K562 (cell line): Measurements from ENCODE around the gene CYFIP2. TPM values are rescaled to one million over a fixed set of nuclear protein-coding genes. Genes with fewer than 3 reads are reported as not detected.

ENCODE experiments used
- ATAC-seq: fragments of 200-7000 bp; cut with Tn5 transposase; 3 replicates; pipeline ENCODE4 v1.9.1; 2020; ENCODE audit warnings: moderate library complexity
- BruUV-seq: library from RNA; stranded (reverse); fragments of 400-500 nt; replicated peaks from 2 replicates; lab custom pipeline; 2021; lab: Mats Ljungman, UMichigan
- CTCF ChIA-PET: fragments of 300-600 bp; formaldehyde crosslinking; extraction: SDS; loops from one replicate; lab custom pipeline; 2021; ENCODE audit warnings: low intra/inter-chr PET ratio; lab: Yijun Ruan, JAX
- POLR2A ChIA-PET: fragments of 300-600, 350-650 bp; sonication (Branson Sonifier 250); formaldehyde crosslinking; extraction: SDS; loops from one replicate; lab custom pipeline; 2021; ENCODE audit warnings: antibody characterized with exemption, inconsistent platforms; lab: Yijun Ruan, JAX
- DNase-seq, 4 experiments: peaks; one replicate each; pipeline versions ENCODE4 v3.0.0 to v3.0.0-alpha.2; 2011 to 2018; ENCODE audit warnings: low spot score in 3 of 4, mixed read lengths in 3 of 4; ENCODE audit errors: extremely low read depth in 1 of 4
- FAIRE-seq: peaks from 2 replicates; lab custom pipeline; 2011; peaks lifted over from hg19 to GRCh38; lab: Jason Lieb, UNC
- H2AFZ ChIP-seq: 2 replicates; pipeline ENCODE4 v1.6.0; 2011; ENCODE audit warnings: low read depth, low read length, control low read depth, inconsistent platforms
- H3K27ac ChIP-seq: fragments of 200-600 bp; 3 replicates; pipeline ENCODE4 v1.8.0; 2011; ENCODE audit warnings: low read depth, mild to moderate bottlenecking, control low read depth, inconsistent platforms, low read length, moderate library complexity, mixed read lengths; ENCODE audit errors: extremely low read depth
- H3K27me3 ChIP-seq, 2 experiments: fragments of 300-600 bp in 1 of 2; 2 replicates in 1 of 2; 3 replicates in 1 of 2; pipeline versions ENCODE4 v1.6.0 to v1.8.0; 2011; ENCODE audit warnings: inconsistent platforms in 2 of 2, low read length in 2 of 2, mild to moderate bottlenecking in 1 of 2, mixed read lengths in 1 of 2, moderate library complexity in 1 of 2; ENCODE audit not compliant: control insufficient read depth in 2 of 2, insufficient read depth in 2 of 2
- H3K36me3 ChIP-seq: fragments of 300-600 bp; 3 replicates; pipeline ENCODE4 v1.8.0; 2011; ENCODE audit warnings: mild to moderate bottlenecking, low read length, inconsistent platforms; ENCODE audit not compliant: control insufficient read depth, insufficient read depth
- H3K4me1 ChIP-seq, 2 experiments: fragments of 200-600 bp in 1 of 2; replicated peaks in 1 of 2; 2 replicates in 1 of 2; 3 replicates in 1 of 2; pipeline versions ENCODE4 v1.5.1 to v1.8.0; 2011; ENCODE audit warnings: inconsistent platforms in 2 of 2, low read length in 2 of 2, mild to moderate bottlenecking in 1 of 2, mixed read lengths in 1 of 2, moderate library complexity in 1 of 2; ENCODE audit not compliant: control insufficient read depth in 2 of 2, insufficient read depth in 2 of 2
- H3K4me2 ChIP-seq: 2 replicates; pipeline ENCODE4 v1.6.1; 2011; ENCODE audit warnings: low read length, control low read depth, inconsistent platforms, mixed read lengths; ENCODE audit not compliant: insufficient read depth
- H3K4me3 ChIP-seq: fragments of 200-600 bp; sonication (generic), shearing (Covaris generic); 2 replicates; pipeline ENCODE4 v1.5.1; 2016; ENCODE audit warnings: control low read depth, inconsistent platforms
- H3K79me2 ChIP-seq: fragments of 200-600 bp; 3 replicates; pipeline ENCODE4 v1.8.0; 2011; ENCODE audit warnings: low read length, inconsistent platforms; ENCODE audit not compliant: control insufficient read depth, insufficient read depth
- H3K9ac ChIP-seq, 2 experiments: 2 replicates each; pipeline versions ENCODE4 v1.6.0 to v1.6.1; 2011; ENCODE audit warnings: low read depth in 2 of 2, low read length in 2 of 2, control low read depth in 1 of 2, inconsistent platforms in 1 of 2, mild to moderate bottlenecking in 1 of 2, mixed read lengths in 1 of 2; ENCODE audit not compliant: insufficient read depth in 1 of 2
- H3K9me1 ChIP-seq: one replicate; pipeline ENCODE4 v1.6.0; 2011; ENCODE audit warnings: inconsistent platforms, mild to moderate bottlenecking, low read length, moderate library complexity; ENCODE audit not compliant: control insufficient read depth, insufficient read depth
- H3K9me3 ChIP-seq: replicated peaks from 2 replicates; pipeline ENCODE4 v1.5.1; 2011; ENCODE audit warnings: low read depth, low read length, inconsistent platforms; ENCODE audit not compliant: control insufficient read depth, insufficient read depth
- H4K20me1 ChIP-seq: replicated peaks from 2 replicates; pipeline ENCODE4 v1.6.1; 2011; ENCODE audit warnings: low read length, inconsistent platforms, mixed read lengths; ENCODE audit not compliant: control insufficient read depth, insufficient read depth
- GATA2 ChIP-seq: sonication (generic); formaldehyde crosslinking; IDR thresholded peaks from 2 replicates; pipeline ENCODE4 v1.4.0; 2020; ENCODE audit warnings: mild to moderate bottlenecking, missing genetic modification reagents
- RBM39 ChIP-seq: fragments of 200-400 bp; formaldehyde crosslinking; optimal IDR thresholded peaks from 2 replicates; pipeline ENCODE3; 2018; ENCODE audit warnings: low read depth, low read length
- REST ChIP-seq, 2 experiments: fragments of 450-650 bp; formaldehyde crosslinking in 1 of 2; IDR thresholded peaks; 2 replicates each; pipeline versions ENCODE4 v1.4.0 to v1.6.1; 2014 to 2020; ENCODE audit warnings: mild to moderate bottlenecking in 2 of 2, borderline replicate concordance in 1 of 2, low read depth in 1 of 2
- YY1 ChIP-seq, 3 experiments: IDR thresholded peaks; 2 replicates each; pipeline ENCODE4 v1.6.1; 2011; ENCODE audit warnings: low read length in 2 of 3, mild to moderate bottlenecking in 2 of 3, moderate library complexity in 2 of 3, borderline replicate concordance in 1 of 3, control low read depth in 1 of 3, low read depth in 1 of 3; ENCODE audit not compliant: insufficient read depth in 3 of 3, insufficient replicate concordance in 2 of 3, control insufficient read depth in 1 of 3, insufficient read length in 1 of 3; ENCODE audit errors: extremely low read depth in 1 of 3
- WGBS: fragments of 100-300 bp; shearing (Covaris generic); methylation state at CpG from one replicate; pipeline ENCODE4 v1.1.6; 2016; ENCODE audit warnings: low coverage, mixed read lengths; ENCODE audit not compliant: insufficient coverage; ENCODE audit errors: missing lambda C conversion rate; 5-methylcytosine and 5-hydroxymethylcytosine counted together
- in situ Hi-C: fragments of 300-500 bp; cut with MboI; formaldehyde crosslinking; loops from 4 replicates; pipeline ENCODE4 v1.15.0; 2018; ENCODE audit warnings: inconsistent platforms, mixed read lengths
- intact Hi-C: fragments of 100-400 bp; cut with micrococcal nuclease; formaldehyde crosslinking; loops from 2 replicates; pipeline ENCODE4 v1.14.2; 2022
- polyA plus RNA-seq, 8 experiments: library from polyadenylated mRNA; depleted of rRNA in 4 of 8; stranded (reverse) in 5 of 8; unstranded in 3 of 8; fragments of >200 nt; fragmentation: Nextera tagmentation in 2 of 8; fragmentation: Illumina TruSeq in 1 of 8; extraction: Ambion mirVana in 2 of 8; extraction: Trizol in 1 of 8; gene quantifications; 2 replicates each; pipeline versions ENCODE4 v1.2.1 to v1.2.3, GENCODE V29; 2011 to 2014; ENCODE audit warnings: inconsistent platforms in 1 of 8, missing spikeins in 1 of 8
- total RNA-seq, 7 experiments: library from RNA; depleted of rRNA in 6 of 7; stranded (reverse); fragments of >200 nt in 6 of 7; fragmentation: Illumina TruSeq in 2 of 7; extraction: Trizol in 2 of 7; gene quantifications; 2 replicates each; pipeline versions ENCODE4 v1.2.1 to v1.2.3, GENCODE V29; 2011 to 2021; ENCODE audit warnings: low replicate concordance in 1 of 7
- TF ChIP-seq, protein P1 (sequence below): fragments of 450-650 bp; formaldehyde crosslinking; IDR thresholded peaks from 2 replicates; pipeline ENCODE4 v1.4.0; 2020; ENCODE audit warnings: mild to moderate bottlenecking, moderate library complexity
- TF ChIP-seq, protein P2 (sequence below), 3 experiments: IDR thresholded peaks in 2 of 3; conservative IDR thresholded peaks in 1 of 3; 2 replicates each; pipeline ENCODE4 v1.5.1; 2011 to 2012; ENCODE audit warnings: low read length in 3 of 3, mild to moderate bottlenecking in 3 of 3, control low read depth in 2 of 3, improper control_type of control experiment in 1 of 3, inconsistent platforms in 1 of 3, low read depth in 1 of 3, mixed read lengths in 1 of 3, moderate library complexity in 1 of 3; ENCODE audit not compliant: insufficient read depth in 2 of 3

CYFIP2 gene
- total and polyA plus RNA-seq, 9 of the 15 experiments (the other 6 are each of a cell fraction or from before 2014, with no cell fraction given): 0.76 to 2.9 (median 1.4) TPM; not detected in 1

DNA sequence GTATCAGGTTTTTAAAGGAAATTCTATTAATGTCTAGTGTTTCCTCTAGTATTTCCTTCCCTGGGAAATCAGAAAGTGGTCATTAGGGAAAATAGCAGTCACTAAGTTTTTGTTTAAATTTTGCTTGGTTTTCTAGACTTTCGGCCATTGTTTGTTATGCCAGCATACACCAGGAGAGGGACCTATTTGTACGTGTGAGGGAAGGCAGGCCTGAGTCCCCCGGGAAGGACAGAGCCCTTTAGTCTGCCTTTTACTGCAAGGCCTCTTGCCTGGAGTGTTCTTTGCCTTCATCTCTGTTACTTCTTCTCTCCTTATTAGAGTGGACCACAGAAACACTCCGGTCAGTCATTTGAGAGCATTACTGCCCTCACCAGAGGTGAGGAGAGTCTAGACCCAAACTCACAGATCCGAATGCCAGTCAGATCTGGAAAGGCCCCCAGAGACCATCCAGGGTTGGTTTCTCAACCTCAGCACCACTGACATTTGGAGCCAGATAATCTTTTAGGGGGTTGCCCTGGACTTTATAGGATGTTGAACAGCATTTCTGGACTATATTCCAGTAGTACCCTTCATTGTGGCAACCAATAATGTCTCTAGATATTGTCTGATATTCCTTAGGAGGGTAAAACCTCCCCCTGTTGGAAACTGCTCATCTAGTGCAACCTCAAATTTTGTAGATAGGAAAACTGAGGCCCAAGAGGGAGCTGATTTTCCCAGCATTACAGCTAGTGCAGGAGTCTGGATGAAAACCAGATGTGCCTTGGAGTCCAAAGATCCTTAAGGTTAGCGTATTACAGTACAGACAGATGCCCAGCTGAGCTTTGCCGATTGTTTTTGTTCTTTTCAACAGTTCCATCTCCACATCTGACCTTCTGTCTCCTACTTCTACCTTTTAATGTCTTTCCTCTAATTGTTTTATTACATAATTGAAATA, 101.1 kb downstream of the CYFIP2 start:
- 17% methylated on average over 7 of the region's 7 CpGs for WGBS
- no peaks in the 10 kb centered on the region for H3K36me3 ChIP-seq
- H3K79me2 ChIP-seq: no peaks in the 10 kb centered on the region
- DNase-seq: peak; percentile 19 to 39 (median 24)
- no peak overlapping the region for H3K4me3 ChIP-seq
- CTCF ChIA-PET: interaction anchor here (0.8 to 2.0 kb wide), 3 partner anchors 109 to 377 kb away, joined by 4 to 18 read pairs (median 4); partner anchors contain the start of gene LSM11
- in situ Hi-C loops (no loop called here), intact Hi-C loops (loop anchor here (2.0 kb wide), 1 partner anchor 110 kb away; no protein-coding TSS in a partner anchor)
- no peak overlapping the region for H3K4me2 ChIP-seq
- no peaks in the 10 kb centered on the region for H3K9me3 ChIP-seq
- peak; percentile 26 for FAIRE-seq
- peaks cover 0 to 8% of the 10 kb centered on the region in 2 experiments; a peak in 4 of 5 replicates for H3K4me1 ChIP-seq
- POLR2A ChIA-PET: no interaction called here
- no peaks in the 10 kb centered on the region for H3K9me1 ChIP-seq
- no TSS peak for BruUV-seq
- peak; percentile 82 for ATAC-seq
- 0 out of 5 replicates have a peak, but pooled peaks cover 0 to 8% of the 10 kb centered on the region in 2 experiments for H3K27me3 ChIP-seq
- no peak overlapping the region for H2AFZ ChIP-seq
- H3K27ac ChIP-seq: no peak overlapping the region
- H3K9ac ChIP-seq: no peak overlapping the region
- 0 out of 2 replicates have a peak, but pooled peaks cover 2% of the 10 kb centered on the region for H4K20me1 ChIP-seq
- TF ChIP-seq, protein P1, sequence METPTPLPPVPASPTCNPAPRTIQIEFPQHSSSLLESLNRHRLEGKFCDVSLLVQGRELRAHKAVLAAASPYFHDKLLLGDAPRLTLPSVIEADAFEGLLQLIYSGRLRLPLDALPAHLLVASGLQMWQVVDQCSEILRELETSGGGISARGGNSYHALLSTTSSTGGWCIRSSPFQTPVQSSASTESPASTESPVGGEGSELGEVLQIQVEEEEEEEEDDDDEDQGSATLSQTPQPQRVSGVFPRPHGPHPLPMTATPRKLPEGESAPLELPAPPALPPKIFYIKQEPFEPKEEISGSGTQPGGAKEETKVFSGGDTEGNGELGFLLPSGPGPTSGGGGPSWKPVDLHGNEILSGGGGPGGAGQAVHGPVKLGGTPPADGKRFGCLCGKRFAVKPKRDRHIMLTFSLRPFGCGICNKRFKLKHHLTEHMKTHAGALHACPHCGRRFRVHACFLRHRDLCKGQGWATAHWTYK (CRISPR knock-in tag): no peak
- TF ChIP-seq REST (IDR thresholded peaks at IDR 0.05; ENCODE audit: borderline replicate concordance): peak; percentile 42; the same call in 1 of the 2 replicates
- no peak for TF ChIP-seq REST (CRISPR knock-in tag; IDR thresholded peaks at IDR 0.05; ENCODE audit: low read depth)
- TF ChIP-seq, protein P2, sequence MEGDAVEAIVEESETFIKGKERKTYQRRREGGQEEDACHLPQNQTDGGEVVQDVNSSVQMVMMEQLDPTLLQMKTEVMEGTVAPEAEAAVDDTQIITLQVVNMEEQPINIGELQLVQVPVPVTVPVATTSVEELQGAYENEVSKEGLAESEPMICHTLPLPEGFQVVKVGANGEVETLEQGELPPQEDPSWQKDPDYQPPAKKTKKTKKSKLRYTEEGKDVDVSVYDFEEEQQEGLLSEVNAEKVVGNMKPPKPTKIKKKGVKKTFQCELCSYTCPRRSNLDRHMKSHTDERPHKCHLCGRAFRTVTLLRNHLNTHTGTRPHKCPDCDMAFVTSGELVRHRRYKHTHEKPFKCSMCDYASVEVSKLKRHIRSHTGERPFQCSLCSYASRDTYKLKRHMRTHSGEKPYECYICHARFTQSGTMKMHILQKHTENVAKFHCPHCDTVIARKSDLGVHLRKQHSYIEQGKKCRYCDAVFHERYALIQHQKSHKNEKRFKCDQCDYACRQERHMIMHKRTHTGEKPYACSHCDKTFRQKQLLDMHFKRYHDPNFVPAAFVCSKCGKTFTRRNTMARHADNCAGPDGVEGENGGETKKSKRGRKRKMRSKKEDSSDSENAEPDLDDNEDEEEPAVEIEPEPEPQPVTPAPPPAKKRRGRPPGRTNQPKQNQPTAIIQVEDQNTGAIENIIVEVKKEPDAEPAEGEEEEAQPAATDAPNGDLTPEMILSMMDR (IDR thresholded peaks at IDR 0.05 in 2 of 3, conservative IDR thresholded peaks at IDR 0.05 in 1 of 3; ENCODE audit: insufficient read depth in 2 of 3, low read depth in 1 of 3, low read length in 3 of 3): peak; percentile 48 to 66 (median 57); a peak in 4 of 6 replicates
- TF ChIP-seq RBM39: no peak
- peak in 1 of 3 experiments; percentile 22 for TF ChIP-seq YY1 (IDR thresholded peaks at IDR 0.05; ENCODE audit: borderline replicate concordance in 1 of 3, control insufficient read depth in 1 of 3, extremely low read depth in 1 of 3, insufficient read depth in 3 of 3, insufficient read length in 1 of 3, insufficient replicate concordance in 2 of 3, low read depth in 1 of 3, low read length in 2 of 3)
- TF ChIP-seq GATA2 (CRISPR knock-in tag): no peak
